Ovary (tissue), 3 donors: ENCODE measurements around the gene CACNB2.

Source experiments
- POLR2A ChIP-seq: fragments of 450-650 bp; IDR thresholded peaks from one replicate; pipeline ENCODE4 v1.6.1; 2017; ENCODE audit warnings: antibody characterized with exemption, mild to moderate bottlenecking, moderate library complexity
- TF ChIP-seq, protein P1 (sequence below), 3 donors: fragments of 450-650 bp in 2 of 3; fragments of 200-600 bp in 1 of 3; IDR thresholded peaks; one replicate each; pipeline versions ENCODE4 v1.5.1 to v1.8.0; 2016 to 2022; ENCODE audit warnings: antibody characterized with exemption in 3 of 3, mild to moderate bottlenecking in 1 of 3
- donor health status: DM: no; HTN: no; CAD: no.

DNA sequence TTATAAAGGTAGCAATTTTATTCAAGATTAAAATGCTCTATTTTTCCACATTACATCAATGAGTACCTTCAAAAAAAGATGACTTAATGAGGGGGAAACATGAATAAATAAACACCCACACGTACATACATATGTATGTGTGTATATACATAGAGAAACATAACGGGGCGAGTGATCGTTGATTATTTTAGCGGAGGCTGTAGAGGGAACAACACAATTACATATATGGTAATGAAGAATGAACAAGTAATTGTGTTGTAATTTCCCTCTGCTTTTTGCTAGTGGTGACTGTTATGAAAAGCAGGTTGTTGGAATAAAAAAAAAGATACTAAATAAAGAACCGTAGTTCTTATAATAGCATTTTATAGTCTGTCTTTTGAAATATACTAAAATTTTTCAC, 63.2 kb downstream of the CACNB2 start:
- TF ChIP-seq, protein P1, sequence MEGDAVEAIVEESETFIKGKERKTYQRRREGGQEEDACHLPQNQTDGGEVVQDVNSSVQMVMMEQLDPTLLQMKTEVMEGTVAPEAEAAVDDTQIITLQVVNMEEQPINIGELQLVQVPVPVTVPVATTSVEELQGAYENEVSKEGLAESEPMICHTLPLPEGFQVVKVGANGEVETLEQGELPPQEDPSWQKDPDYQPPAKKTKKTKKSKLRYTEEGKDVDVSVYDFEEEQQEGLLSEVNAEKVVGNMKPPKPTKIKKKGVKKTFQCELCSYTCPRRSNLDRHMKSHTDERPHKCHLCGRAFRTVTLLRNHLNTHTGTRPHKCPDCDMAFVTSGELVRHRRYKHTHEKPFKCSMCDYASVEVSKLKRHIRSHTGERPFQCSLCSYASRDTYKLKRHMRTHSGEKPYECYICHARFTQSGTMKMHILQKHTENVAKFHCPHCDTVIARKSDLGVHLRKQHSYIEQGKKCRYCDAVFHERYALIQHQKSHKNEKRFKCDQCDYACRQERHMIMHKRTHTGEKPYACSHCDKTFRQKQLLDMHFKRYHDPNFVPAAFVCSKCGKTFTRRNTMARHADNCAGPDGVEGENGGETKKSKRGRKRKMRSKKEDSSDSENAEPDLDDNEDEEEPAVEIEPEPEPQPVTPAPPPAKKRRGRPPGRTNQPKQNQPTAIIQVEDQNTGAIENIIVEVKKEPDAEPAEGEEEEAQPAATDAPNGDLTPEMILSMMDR (IDR thresholded peaks at IDR 0.05), result no peak
- TF ChIP-seq POLR2A, result no peak
